MM.1S (cell line): ENCODE data around the gene GPR62.

Source experiments
- EZH2 ChIP-seq: fragments of 300-600 bp; sonication (generic); optimal IDR thresholded peaks from 2 replicates; pipeline ENCODE3; 2017; ENCODE audit warnings: low read depth, mild to moderate bottlenecking, antibody characterized with exemption, low read length, mixed read lengths
- TF ChIP-seq, protein P1 (sequence below): fragments of 300-600 bp; sonication (generic); IDR thresholded peaks from 2 replicates; pipeline ENCODE4 v1.5.1; 2016; ENCODE audit warnings: antibody characterized with exemption, low read length, mixed read lengths

DNA sequence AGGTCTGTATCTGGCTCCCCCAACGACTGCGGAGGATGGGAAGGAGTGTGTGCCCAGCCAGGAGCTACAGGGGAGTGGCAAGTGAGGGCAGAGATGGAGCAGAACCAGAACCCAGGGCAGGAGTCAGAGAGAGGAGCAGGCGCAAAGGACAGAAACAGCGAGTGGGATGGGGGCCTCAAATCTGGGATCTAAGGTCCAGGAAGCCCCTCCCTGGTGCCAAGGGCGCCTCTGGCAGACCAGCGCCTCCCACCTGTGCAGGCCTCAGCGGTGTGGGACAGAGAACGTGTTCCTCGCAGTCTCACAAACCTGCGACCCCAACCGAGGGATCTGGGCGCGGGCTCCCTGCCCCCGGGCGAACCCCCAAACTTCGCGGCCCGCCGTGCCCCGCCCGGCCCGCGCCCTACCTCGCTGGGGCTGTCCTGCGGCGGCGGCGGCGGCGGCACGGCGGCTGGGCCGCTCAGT is 11.8 kb downstream of the GPR62 start:
- TF ChIP-seq, protein P1, sequence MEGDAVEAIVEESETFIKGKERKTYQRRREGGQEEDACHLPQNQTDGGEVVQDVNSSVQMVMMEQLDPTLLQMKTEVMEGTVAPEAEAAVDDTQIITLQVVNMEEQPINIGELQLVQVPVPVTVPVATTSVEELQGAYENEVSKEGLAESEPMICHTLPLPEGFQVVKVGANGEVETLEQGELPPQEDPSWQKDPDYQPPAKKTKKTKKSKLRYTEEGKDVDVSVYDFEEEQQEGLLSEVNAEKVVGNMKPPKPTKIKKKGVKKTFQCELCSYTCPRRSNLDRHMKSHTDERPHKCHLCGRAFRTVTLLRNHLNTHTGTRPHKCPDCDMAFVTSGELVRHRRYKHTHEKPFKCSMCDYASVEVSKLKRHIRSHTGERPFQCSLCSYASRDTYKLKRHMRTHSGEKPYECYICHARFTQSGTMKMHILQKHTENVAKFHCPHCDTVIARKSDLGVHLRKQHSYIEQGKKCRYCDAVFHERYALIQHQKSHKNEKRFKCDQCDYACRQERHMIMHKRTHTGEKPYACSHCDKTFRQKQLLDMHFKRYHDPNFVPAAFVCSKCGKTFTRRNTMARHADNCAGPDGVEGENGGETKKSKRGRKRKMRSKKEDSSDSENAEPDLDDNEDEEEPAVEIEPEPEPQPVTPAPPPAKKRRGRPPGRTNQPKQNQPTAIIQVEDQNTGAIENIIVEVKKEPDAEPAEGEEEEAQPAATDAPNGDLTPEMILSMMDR = no peak
- TF ChIP-seq EZH2 = no peak
